Activated CD8-positive, alpha-beta memory T cell treated with anti-CD3 and anti-CD28 coated beads for 4 hours (primary cell): ENCODE data around the gene FBLN5.
"Not testable (repeated sequence)": the region's sequence is repeated elsewhere in the genome, so short reads cannot be mapped to it uniquely, and the experiment has no call there.

Experiments used
- DNase-seq, 2 donors: peaks; one replicate each; pipeline ENCODE4 v3.0.0-alpha.2; 2020; ENCODE audit warnings: low read depth in 2 of 2

FBLN5 gene

GRCh38 chr14:91910196-91910595 is 37.3 kb downstream of the FBLN5 start:
- DNase-seq = no peak

GRCh38 chr14:91906374-91906773 is 41.1 kb downstream of the FBLN5 start:
- no peak for DNase-seq

GRCh38 chr14:91904956-91905645 is 42.4 kb downstream of the FBLN5 start:
- no peak for DNase-seq

- DNase-seq = no peak
Measured at GRCh38 chr14:91904483-91904882, 43.0 kb downstream of the FBLN5 start.

GRCh38 chr14:91903070-91903469 is 44.4 kb downstream of the FBLN5 start:
- DNase-seq = no peak

- DNase-seq = no peak
Measured at GRCh38 chr14:91902336-91902735, 45.2 kb downstream of the FBLN5 start.

GRCh38 chr14:91901449-91902226 is 45.9 kb downstream of the FBLN5 start:
- no peak for DNase-seq

GRCh38 chr14:91899806-91900205 is 47.7 kb downstream of the FBLN5 start:
- no peak for DNase-seq

- DNase-seq = no peak
Measured at GRCh38 chr14:91899213-91899612, 48.3 kb downstream of the FBLN5 start.

- DNase-seq = no peak
Measured at GRCh38 chr14:91898372-91898771, 49.1 kb downstream of the FBLN5 start.

- not testable (repeated sequence) for DNase-seq
Measured at GRCh38 chr14:91897716-91898115, 49.8 kb downstream of the FBLN5 start.

GRCh38 chr14:91897106-91897701 is 50.3 kb downstream of the FBLN5 start:
- no peak for DNase-seq

- no peak for DNase-seq
Measured at GRCh38 chr14:91896419-91896818, 51.1 kb downstream of the FBLN5 start.

- no peak for DNase-seq
Measured at GRCh38 chr14:91893669-91894068, 53.8 kb downstream of the FBLN5 start.

- no peak for DNase-seq
Measured at GRCh38 chr14:91893007-91893406, 54.5 kb downstream of the FBLN5 start.

- no peak for DNase-seq
Measured at GRCh38 chr14:91891721-91892220, 55.7 kb downstream of the FBLN5 start.

- DNase-seq = no peak
Measured at GRCh38 chr14:91891101-91891500, 56.4 kb downstream of the FBLN5 start.

GRCh38 chr14:91890291-91890749 is 57.2 kb downstream of the FBLN5 start:
- DNase-seq = no peak

- no peak for DNase-seq
Measured at GRCh38 chr14:91889477-91890211, 57.9 kb downstream of the FBLN5 start.

- DNase-seq = no peak
Measured at GRCh38 chr14:91888641-91889476, 58.6 kb downstream of the FBLN5 start.

- DNase-seq = no peak
Measured at GRCh38 chr14:91886961-91887360, 60.5 kb downstream of the FBLN5 start.
